GM06990 (cell line): ENCODE data around the gene UCK2.

Experiments
- DNase-seq: peaks from one replicate; pipeline ENCODE4 v3.0.0-alpha.2; 2011; ENCODE audit not compliant: insufficient read length; ENCODE audit errors: extremely low read depth
- H3K27me3 ChIP-seq: replicated peaks from 2 replicates; pipeline ENCODE4 v1.6.0; 2011; ENCODE audit warnings: low read length; ENCODE audit not compliant: control insufficient read depth, insufficient read depth
- H3K36me3 ChIP-seq: 2 replicates; pipeline ENCODE4 v1.5.1; 2011; ENCODE audit warnings: low read length; ENCODE audit not compliant: control insufficient read depth, insufficient read depth
- H3K4me3 ChIP-seq: replicated peaks from 2 replicates; pipeline ENCODE4 v1.5.1; 2011; ENCODE audit warnings: low read depth, mild to moderate bottlenecking, control low read depth, low read length
- TF ChIP-seq, protein P1 (sequence below): IDR thresholded peaks from 2 replicates; pipeline ENCODE4 v1.5.1; 2011; ENCODE audit warnings: low read length, control low read depth, mild to moderate bottlenecking, inconsistent platforms; ENCODE audit not compliant: insufficient read depth, poor library complexity, severe bottlenecking

The UCK2 gene

DNA sequence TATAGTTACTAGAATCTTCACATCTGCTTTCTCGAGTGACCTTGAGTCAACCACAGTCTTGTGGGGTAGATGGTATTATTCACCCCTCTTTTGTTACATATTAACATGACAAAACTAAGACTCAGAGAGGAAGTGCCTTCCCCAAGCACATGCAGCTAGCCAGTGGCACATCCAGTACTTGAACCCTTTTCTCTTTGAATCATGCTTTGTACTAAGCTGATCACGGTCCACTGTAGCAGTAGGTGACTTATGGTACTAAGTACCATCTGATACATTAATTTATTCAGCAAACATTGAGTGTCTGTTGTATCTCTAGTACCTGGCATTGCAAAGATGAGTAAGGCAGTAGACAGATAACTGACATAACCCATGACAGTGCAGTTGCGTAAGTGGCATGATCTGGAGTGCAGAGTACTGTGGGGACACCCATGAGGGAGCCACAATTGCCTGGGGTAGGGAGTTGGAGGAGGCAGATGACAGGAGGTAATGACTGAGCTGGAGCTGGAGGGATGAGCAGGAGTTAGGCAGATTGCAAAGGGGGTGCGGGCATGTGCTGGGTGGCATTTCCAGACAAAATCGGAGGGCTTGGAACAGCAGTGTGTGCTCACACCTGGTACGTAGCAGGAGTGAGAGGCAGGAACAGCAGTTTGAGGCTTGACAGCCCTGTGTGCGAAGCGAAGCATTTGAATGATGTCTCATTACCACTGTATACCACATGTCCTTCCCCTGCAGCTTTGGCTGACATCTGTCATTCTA lies 29.8 kb downstream of the UCK2 start:
- TF ChIP-seq, protein P1, sequence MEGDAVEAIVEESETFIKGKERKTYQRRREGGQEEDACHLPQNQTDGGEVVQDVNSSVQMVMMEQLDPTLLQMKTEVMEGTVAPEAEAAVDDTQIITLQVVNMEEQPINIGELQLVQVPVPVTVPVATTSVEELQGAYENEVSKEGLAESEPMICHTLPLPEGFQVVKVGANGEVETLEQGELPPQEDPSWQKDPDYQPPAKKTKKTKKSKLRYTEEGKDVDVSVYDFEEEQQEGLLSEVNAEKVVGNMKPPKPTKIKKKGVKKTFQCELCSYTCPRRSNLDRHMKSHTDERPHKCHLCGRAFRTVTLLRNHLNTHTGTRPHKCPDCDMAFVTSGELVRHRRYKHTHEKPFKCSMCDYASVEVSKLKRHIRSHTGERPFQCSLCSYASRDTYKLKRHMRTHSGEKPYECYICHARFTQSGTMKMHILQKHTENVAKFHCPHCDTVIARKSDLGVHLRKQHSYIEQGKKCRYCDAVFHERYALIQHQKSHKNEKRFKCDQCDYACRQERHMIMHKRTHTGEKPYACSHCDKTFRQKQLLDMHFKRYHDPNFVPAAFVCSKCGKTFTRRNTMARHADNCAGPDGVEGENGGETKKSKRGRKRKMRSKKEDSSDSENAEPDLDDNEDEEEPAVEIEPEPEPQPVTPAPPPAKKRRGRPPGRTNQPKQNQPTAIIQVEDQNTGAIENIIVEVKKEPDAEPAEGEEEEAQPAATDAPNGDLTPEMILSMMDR, result no peak
- DNase-seq, result no peak
- Histone ChIP-seq H3K27me3 (no peaks in the 10 kb centered on the region), H3K36me3 (no peaks in the 10 kb centered on the region), H3K4me3 (no peak overlapping the region)

DNA sequence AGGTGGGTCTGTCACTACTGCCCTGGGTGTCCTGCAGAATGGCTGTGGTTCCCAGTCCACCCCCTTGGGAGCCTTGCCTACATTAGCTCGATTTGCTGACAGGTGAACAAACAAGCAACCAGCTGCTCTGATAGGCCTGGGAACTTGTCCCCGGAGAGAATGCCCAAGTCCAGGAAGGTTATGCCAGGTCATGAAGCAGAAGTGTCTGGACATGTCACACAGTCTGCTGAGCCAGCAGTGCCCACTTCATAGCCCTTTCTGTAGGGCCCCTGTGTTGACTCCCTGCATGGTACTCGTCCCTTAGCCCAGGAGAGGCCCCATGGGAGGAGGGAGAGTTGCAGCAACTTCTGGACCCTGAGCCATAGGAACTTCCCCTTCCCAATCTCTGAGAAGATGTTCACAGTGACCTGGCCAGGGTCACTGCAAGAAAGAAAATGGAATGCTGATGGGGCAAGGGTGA lies 31.0 kb downstream of the UCK2 start:
- no peaks in the 10 kb centered on the region for H3K36me3 ChIP-seq

DNA sequence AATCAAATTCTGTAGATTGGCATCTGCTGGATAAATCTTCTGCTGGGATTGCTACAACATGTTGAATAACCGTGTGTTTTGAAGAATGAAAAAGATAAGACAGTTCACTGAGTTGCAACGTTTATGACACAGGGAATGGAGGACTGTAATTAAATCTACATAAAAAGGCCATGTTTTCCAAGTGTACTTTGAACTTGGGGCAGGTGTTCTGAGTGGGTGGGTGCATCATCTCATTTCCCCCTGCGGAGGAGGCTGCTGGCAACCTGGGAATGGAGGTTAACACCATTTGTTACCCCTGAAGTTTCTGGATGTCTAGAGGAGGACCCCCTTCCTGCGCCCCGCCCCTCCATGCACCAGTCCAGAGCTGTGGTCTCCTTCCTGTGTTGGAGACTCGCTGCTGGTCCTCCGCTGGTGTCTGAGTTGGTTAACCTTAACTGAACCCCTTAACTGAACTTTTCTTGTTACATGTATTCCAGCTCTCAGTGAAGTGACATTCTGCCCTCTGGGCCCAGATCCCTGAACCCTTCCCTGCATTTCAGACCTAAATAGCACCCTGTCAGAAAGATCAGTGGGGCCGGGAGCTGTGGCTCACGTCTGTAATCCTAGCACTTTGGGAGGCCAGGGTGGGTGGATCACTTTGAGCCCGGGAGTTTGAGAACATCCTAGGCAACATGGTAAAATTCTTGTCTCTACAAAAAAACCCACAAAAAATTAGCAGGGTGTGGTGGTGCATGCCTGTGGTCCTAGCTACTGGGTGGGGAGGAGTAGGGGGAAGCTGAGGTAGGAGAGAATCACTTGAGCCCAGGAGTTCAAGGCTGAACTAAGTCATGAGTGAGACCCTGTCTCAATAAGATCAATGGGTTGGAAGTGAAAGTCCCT lies 31.8 kb downstream of the UCK2 start:
- Histone ChIP-seq H3K27me3 (no peaks in the 10 kb centered on the region), H3K4me3 (no peak overlapping the region), H3K36me3 (no peaks in the 10 kb centered on the region)
- no peak for DNase-seq
- TF ChIP-seq, protein P1, result no peak

More for the DNA sequence above, 31.0 kb downstream of the UCK2 start:
- no peak for DNase-seq
- no peak overlapping the region for H3K4me3 ChIP-seq
- TF ChIP-seq, protein P1, result no peak
- H3K27me3 ChIP-seq, result no peaks in the 10 kb centered on the region

DNA sequence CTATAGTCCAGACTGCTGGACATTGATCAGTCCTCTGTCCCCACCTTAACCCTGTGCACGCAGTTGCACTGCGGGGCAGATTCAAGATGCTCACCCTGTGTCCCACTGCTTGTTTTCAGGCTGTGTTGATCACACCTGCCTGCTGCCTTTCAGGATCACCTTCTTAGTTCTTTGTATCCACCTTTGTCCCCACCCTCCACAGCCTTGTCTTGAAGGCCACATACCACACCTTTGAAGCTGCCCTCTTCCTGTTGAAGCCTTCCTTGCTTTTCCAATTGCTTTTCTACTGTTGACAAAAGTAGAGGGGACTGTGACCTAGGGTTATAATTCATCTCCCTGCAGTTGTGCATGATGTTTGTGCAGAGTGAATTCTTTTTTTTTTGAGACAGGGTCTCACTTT lies 32.7 kb downstream of the UCK2 start:
- DNase-seq, result no peak
- H3K36me3 ChIP-seq, result no peaks in the 10 kb centered on the region
- TF ChIP-seq, protein P1, result no peak
- H3K4me3 ChIP-seq, result no peak overlapping the region
- no peaks in the 10 kb centered on the region for H3K27me3 ChIP-seq

DNA sequence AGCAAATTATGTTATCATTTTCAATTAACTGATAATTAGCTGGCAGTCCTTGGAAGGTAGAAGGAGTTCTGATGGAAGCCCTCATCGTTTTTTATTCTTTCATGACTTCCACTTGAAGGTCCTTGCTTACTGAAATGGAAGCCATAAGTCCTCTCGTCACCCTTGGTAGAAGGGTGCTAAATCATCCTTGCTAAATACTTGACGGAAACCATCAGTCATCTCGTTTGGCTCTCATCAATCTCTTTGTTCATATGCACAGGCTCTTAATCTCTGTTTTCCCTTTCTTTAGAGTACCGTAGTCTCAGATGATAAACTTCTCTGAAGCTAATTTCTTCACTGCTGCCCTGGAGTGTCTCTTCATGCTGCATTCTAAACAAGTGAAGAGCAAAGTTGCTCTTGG lies 34.5 kb downstream of the UCK2 start:
- no peaks in the 10 kb centered on the region for H3K27me3 ChIP-seq
- no peak for DNase-seq
- peaks cover 2% of the 10 kb centered on the region; the same call in 1 of the 2 replicates for H3K36me3 ChIP-seq
- TF ChIP-seq, protein P1, result no peak
- H3K4me3 ChIP-seq, result no peak overlapping the region
